Measurements from ENCODE around the gene OR9Q1.

The OR9Q1 gene

DNA sequence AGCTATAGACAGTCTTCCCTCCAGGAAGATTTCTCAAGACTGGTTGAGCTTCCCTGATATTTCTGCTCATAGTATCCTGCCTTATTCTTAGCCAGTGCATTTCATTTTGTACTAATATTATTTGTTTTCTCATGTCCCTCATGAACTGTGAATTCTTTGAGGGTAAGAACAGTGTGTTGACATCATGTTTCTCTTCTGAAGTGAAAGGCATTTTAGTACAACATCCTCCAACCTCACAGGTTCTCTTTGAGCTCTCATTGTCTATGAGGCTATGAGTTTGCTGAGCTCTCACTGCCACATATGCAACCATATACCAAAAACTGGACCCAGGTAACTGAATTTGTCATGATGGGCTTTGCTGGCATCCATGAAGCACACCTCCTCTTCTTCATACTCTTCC is 7.0 kb downstream of the OR9Q1 start, which contains the start of gene OR6Q1:
Gene OR6Q1, plus strand, starts transcription at position 301 of the 400 bp plus-strand sequence. Its CDS starts 0 bp downstream, at position 301.
- DNase-seq (ENCODE audit: low read depth in 2 of 2): no peak

DNA sequence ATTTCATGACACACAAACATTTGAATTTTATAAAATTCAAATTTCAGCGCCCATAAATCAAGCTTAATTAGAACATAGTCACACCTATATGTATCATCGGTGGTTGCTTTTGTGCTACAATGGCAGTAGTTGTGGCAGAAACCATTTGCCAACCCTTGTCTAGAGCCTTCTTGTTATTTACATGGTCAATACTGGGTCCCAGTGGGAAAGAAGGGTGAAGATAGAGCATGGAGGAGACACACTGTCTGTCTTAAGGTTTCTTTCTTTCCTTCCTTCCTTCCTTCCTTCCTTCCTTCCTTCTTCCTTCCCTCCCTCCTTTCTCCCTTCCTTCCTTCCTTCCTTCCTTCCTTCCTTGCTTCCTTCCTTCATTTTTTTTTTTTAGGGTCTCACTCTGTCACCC is 10.8 kb downstream of the OR9Q1 start:
- DNase-seq (ENCODE audit: low read depth in 2 of 2): no peak

DNA sequence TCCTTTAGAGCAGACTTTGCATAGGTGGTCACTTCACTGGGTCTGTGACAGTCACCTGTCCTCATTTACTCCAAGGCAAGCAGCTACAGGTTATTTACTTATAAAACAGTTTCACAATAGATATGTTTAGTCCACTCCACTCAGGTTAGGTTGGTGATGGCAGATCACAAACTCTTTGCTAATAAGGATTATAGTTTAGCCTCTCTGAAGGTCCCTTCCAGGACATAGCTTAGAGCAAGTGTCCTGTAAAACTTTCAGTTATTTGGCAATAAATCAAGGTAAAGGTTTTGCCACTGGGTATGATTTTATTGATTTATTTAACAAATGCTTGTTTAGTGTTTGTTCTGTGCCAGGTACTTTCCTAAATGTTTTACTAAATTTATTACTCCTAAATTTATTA is 15.9 kb downstream of the OR9Q1 start:
- no peak for DNase-seq (ENCODE audit: low read depth in 2 of 2)

DNA sequence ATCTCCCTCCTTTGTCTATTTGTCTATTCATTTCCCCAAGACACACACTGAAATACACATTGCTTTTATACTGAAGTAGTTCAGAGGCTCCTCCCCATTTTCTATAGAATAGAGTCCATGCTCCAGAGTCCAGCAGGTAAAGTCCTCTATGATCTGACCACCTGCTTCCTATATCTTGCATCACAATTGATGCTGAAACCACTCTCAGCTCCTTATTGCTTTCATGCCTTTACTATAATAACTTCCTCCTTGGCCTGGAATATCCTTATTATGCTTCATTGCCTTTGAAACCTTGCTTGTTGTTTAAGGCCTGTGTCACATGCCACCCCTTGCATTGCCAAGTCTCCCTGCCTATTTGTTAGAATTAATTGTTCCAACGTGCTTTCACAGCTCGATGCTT is 19.7 kb downstream of the OR9Q1 start:
- DNase-seq (ENCODE audit: low read depth in 2 of 2): no peak

DNA sequence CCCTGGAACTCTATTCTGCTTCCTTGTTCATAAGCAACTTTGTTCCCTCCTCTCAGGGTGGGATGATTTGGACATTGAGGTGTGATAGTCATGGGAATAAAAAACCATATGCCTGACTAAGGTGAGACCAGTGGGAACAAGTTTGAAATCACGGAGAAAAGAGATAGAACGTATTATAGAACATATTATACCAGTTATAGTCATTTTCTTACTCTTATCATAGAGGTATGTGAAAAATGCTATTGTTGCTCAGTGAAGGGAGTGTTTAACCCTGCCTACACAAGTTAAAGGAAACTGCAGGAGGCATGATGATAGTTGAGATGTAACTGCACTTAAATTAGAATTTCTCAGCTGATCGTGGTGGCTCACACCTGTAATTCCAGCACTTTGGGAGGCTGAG is 22.6 kb downstream of the OR9Q1 start:
- DNase-seq (ENCODE audit: low read depth in 2 of 2): no peak

DNA sequence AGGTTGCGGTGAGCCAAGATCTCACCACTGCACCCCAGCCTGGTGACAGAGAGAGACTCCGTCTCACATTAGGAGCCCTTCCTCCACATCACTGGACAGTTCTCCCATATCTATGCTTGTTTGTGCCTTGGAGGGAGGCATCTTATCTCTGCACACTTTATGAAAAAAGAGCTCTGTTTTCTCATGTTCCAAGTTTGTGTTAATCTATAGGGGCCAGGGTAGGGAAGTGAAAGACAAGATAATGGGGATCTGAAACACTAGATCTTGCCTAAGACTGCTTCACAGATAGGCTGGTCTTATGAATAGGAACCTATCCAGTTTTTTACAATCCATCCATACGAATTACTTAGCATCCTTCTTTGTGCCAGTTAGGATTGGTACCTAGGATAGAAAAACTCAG is 24.1 kb downstream of the OR9Q1 start:
- no peak for DNase-seq (ENCODE audit: low read depth in 2 of 2)

DNA sequence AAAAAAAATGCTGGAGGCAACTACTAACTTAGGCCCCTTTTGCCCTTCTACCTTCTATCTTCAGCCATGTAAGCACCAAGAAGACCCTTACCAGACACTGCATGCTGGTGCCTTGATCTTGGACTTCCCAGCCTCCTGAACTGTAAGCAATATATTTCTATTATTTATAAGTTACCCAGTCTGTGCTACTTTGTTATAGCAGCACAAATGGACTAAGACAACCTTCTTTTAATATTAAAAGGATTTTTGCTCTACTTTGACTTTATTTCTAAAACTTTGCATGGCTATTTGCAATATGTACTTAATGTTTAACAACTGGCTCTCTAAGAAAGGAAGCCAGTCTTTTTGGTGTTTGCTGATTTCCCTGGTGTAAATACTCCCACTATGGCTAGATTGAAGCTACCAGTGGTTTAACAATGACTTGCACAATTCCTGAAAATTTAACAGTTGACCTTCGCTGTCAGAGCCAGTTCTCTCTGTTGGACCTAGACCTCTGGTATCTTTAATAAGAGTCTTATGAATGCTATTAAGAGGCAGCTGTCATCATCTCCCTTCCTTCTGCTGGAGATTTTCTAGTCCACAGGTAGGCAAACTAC is 32.2 kb downstream of the OR9Q1 start:
- DNase-seq (ENCODE audit: low read depth in 2 of 2): no peak

DNA sequence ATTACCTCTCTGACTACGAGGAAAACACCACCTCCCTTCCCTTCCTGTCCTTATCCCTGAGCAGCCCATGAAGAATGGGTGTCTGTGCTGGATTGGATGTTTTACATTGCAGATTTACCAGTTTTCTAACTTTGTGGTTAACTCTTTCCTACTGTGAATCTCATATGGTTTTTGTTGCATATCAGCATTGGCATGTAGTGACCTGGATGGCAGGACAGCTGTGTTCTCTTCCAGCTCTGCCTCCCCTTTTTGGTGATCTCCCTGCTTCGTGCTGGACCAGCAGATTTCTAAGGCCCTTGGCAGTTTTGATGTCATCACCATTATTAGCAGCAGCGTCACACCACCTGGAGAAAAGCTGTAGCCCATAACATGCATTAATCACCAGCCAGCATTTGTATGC is 33.8 kb downstream of the OR9Q1 start:
- DNase-seq (ENCODE audit: low read depth in 2 of 2): no peak

DNA sequence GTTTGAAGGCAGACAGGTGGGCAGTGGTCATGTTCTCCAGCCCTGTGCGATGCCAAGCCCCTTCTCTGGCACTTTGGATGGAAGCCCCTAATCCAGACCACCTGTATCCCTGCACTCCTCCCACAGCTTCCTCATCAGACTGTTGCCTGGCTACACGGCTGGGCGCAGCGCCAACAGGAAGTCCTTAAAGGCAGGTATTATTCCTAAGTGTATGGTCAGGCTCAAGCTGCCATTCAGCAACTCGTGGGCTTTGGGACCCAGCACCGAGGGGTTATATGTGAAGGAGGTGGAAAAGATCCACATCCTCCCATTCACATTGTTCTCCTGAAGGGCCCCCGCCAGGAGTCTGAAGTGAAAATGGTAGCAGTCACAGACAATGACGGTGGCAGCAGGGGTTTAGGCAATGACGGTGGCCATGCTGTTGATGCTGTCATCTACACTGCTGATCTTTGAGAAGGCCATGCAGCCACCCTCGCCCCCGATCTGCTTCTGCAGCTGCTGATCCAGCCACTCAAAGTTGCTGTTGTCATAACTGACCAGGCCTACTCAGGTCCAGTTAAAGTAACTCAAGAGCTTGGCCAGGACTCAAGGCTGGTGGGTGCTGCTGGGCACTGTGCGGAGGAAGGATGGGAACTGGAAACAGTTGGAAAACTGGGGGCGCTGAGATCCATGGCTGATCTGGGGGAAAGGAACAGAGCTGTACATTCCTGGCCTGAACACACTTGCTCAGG is 34.8 kb downstream of the OR9Q1 start:
- DNase-seq (ENCODE audit: low read depth in 2 of 2): no peak

DNA sequence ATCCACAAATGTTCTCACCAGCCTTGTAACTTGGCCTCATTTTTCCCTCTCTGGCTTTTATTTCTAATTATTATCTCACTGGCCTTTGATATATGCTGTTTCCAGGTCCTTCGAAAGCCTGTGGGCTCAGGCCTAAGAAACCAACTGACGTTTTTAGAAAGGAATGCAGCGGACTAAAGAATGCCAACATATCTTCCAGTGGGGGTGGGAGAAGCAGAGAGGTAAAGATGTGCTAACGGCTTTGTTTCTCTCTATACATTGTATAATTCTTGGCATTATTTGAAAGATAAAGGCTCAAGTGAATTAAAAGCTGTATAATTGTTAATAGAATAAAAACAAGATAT is 35.3 kb downstream of the OR9Q1 start:
- no peak for DNase-seq (ENCODE audit: low read depth in 2 of 2)

DNA sequence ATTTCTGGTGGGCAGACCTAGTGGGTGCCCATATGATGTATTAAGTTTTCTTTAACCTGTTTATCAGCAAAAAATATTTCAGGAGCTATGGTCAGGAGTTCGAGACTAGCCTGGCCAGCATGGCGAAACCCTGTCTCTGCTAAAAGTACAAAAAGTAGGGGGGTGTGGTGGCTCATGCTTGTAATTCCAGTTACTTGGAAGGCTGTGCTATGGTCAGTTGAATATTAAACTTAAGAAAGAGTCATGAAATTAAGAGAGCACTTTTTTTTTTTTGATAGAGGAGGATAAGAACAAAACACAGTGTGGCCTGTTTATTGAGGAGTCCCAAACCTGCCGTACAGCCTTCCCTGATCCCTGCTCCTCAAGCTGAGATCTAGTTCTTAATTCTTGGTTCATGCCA is 36.9 kb downstream of the OR9Q1 start:
- no peak for DNase-seq (ENCODE audit: low read depth in 2 of 2)

DNA sequence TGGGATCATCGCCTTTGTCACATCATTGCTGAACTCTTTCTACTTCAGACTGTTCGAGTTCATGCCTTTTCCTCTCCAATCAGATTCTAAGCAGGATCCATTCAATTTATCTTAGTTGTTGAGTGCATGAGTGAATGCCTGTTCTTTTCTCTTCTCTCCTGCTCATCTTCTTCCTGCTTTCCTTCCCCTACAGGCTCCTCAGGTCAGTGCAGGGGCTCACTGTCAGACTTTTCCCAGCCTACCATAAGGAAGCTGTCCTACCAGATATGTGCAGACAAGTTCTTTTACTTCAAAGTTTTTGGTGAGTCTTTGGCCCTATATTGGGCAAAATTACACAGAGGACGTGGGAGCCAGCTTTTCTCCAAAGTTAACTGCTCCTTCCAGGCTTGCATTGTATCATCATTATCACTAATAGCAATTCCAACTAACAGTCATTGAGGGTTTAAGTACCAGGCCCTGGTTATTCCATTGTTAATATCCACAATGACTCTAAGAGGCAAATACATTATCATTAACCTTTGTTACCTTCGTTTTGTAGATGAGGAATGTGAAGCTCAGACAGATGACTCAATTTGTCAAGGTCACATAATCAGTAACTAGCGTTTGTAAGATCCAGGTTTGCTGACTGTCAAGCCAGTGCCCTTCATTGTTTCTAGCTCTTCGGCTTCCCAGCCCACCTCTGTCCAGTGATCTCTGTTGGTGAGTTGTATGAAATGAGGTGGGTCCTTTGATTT is 37.4 kb downstream of the OR9Q1 start:
- DNase-seq (ENCODE audit: low read depth in 2 of 2): no peak

DNA sequence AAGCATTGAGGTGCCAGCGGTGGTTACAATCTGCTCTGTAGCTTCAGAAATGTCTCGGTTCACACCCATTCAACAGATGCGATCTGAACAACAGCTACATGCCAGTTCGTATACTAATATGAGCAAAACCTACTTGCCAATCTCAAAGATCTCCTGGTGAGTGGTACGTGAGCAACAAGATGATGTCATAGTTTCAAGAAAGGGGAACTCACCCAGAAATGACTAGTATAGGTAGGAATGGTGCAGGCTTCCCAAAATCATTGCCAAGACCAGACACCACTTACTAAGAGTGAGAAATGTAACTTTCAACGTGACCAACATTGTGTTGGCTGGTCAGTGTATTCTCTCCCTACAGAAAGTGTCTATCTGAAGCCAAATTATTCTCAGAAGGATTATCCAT is 38.1 kb downstream of the OR9Q1 start:
- no peak for DNase-seq (ENCODE audit: low read depth in 2 of 2)

DNA sequence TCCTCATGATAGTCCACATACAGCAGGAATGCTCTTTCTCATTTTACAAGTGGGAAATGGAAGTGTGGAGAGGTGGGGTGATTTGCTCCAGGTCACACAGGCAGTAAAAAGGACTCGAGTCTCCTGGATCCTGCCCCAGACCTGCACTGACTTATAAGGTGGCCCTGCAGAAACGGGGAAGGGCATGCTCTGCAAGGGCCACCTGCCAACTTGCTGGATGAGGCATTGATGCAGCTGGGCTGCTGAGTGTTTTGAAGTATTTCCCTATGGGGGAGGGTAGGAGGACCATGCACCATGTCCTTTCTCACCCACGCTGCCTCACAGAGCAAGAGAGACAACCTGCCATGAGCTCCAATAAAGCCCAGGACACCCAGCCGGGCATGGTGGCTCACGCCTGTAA is 44.0 kb downstream of the OR9Q1 start:
- no peak for DNase-seq (ENCODE audit: low read depth in 2 of 2)

DNA sequence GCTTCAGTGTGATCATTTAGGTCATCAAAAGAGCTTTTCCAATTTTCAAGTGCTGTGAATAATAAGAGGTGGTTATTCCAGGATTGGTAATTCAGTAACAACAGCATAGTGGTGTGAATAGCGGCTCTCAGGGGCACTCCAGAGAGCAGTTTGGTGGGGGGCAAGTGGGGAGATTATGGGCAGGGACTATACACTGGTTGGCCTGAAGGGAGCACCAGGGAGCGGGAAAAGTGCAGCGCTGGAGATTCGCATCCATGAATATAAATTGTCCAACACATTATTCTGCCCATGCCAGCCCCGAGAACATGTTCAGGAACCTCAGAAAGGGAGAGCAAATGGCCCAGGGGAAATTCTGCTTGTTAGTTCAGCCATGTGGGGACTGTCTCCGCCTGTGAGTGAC is 45.0 kb downstream of the OR9Q1 start:
- DNase-seq (ENCODE audit: low read depth in 2 of 2): no peak

DNA sequence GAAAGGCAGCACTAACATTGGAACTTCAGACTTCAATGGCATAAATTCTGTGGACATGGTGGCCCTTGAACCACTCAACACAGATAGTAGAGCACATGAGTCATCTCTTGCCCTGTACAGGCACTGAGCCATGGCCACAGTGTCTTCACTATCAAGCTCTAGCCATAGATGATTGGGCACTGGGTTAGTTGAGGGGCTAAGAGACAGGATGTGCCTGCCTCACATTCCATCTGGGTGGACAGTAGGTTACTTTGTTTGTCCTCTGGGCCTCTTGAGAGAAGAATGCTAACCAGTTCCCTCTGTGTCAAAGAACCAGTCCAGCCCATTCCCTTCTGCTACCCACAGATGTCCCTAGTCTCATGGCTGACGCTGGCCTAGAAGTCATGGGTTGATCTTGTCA is 46.9 kb downstream of the OR9Q1 start:
- DNase-seq (ENCODE audit: low read depth in 2 of 2): no peak

DNA sequence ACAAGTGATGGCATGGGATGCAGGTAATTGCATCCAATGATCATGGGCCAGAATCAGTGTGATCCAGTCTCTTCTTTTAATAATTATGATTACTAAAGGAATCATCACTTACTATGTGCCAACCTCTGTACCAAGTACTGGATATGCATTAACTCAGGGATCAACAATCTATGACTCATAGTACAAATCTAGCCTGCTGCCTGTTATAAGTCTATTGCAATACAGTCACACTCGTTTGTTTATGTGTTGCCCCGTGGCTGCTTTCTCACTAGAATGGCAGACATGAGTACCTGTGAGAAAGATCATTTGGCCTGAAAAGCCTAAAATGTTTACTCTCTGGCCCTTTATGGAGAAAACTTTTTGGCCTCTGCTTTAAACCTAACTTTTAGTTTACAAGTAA is 52.1 kb downstream of the OR9Q1 start:
- no peak for DNase-seq (ENCODE audit: low read depth in 2 of 2)

DNA sequence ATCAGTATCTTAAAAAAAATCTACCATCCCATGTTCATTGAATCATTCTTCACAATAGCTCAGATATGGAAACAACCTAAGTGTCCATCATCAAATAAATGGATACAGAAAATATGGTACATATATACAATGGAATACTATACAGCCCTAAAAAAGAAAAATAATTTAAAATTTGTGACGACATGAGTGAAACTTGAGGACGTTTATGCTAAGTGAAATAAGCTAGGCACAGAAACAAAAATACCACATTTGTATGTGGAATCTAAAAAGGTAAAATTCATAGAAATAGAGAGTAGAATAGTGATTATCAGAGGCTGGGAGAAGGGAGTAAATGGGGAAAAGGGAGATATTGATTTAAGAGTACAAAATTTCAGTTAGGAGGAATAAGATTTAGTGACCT is 62.8 kb downstream of the OR9Q1 start:
- DNase-seq (ENCODE audit: low read depth in 2 of 2): no peak

DNA sequence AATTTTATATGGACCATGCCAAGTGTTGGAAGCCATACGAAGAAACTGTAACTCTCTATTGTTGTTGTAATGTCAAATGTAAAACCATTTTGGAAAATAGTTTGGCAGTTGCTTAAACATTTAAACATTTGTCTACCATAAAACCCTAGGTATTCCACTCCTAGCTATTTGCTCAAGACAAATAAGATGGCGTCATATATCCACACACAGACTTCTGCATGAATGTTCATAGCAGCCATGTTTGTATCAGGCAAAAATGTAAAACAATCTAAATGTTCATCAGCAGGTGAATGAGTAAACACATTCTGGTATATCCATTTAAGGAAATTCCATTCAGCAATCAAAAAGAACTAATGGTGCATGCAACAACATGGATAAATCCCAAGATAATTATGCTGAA is 73.8 kb downstream of the OR9Q1 start:
- DNase-seq (ENCODE audit: low read depth in 2 of 2): no peak

DNA sequence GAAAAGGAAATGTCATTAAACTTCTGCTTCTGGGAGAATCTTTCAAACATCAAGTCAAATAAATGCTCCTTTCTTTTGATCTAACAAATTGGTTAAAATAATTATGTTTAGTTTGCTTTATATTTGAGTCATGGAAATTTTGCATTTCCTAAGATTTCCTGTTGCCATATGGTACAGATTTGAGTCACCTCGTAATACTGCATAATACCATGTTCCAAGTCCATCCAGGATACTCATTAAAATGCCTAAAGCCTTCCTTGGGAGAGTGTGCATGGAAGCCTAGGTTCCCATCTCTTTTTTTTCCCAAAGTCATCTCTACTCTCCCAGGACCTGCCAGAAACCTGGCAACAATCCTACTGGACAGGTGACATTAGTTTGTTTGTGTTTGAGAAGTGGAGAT is 97.4 kb downstream of the OR9Q1 start:
- DNase-seq (ENCODE audit: low read depth in 2 of 2): no peak

DNA sequence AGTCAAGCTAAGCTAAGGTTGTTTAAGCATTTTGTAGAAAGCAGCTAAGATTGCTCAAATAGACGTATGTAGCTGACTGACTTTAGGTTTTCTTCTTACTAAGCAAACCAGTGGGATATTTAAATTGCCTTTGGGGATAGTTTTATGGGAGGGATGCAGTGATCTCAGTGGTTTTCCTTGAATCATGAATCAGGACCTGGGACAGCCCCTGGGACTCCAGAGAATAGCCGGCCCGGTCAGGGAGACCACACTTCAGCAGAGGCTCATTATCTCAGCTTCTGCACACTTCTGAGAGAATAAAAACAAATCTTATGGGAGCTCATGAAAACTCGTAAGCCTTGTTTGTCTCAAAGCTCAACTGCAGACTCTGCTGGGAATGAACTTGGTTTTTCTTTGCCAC is 101.8 kb downstream of the OR9Q1 start, which contains the start of gene OR9I1:
Gene OR9I1, minus strand, starts transcription at position 62 of the 400 bp plus-strand sequence. CDS start 6,086 bp downstream, outside the sequence.
- DNase-seq (ENCODE audit: low read depth in 2 of 2): no peak

DNA sequence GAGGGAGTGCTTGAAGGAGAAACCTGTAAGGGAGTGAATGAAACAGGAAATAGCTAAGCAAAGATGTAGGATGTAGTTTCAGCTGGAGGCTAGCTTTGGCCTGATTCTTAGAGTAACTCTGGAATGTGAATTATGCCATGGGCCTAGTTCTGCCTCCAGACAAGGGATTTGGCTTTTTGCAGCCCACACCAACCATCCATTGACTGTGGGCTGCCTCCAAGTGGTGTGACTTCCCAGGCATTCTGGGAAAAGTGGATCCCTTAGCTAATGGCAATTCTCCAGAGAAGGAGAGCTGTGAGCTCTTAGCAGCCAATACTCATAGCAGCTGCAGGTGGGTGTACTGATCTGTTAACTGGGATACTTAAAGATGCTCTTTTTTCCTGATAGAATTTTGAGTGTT is 103.7 kb downstream of the OR9Q1 start:
- DNase-seq (ENCODE audit: low read depth in 2 of 2): no peak

Measured in stimulated activated CD8-positive, alpha-beta memory T cell treated with anti-CD3 and anti-CD28 coated beads, Interleukin-15, amount 100 ng/mL, for 4 hours (primary cell).